Kidney (tissue), 14 donors: ENCODE results near the gene GATD1. TPM values are rescaled to one million over a fixed set of nuclear protein-coding genes. Genes with fewer than 3 reads are reported as not detected.
A peak's percentile ranks its signal among the peaks of the same experiment; 100 is the strongest.

Source experiments
- DNase-seq, 5 donors: peaks; one replicate each; pipeline ENCODE4 v3.0.0-alpha.2; 2013 to 2020
- FAIRE-seq: peaks from 2 replicates; lab custom pipeline; 2012; peaks lifted over from hg19 to GRCh38; lab: Jason Lieb, UNC
- H3K27ac ChIP-seq, 2 donors: one replicate each; pipeline ENCODE4 v1.7.0; 2013; ENCODE audit warnings: low read depth in 2 of 2, low read length in 2 of 2, inconsistent platforms in 1 of 2
- H3K27me3 ChIP-seq: one replicate; pipeline ENCODE4 v1.7.1; 2013; ENCODE audit warnings: low read length, inconsistent platforms; ENCODE audit not compliant: control insufficient read depth, insufficient read depth
- H3K36me3 ChIP-seq, 3 donors: one replicate each; pipeline versions ENCODE4 v1.7.0 to v1.7.1; 2013; ENCODE audit warnings: low read length in 3 of 3, control low read depth in 1 of 3, inconsistent platforms in 1 of 3; ENCODE audit not compliant: insufficient read depth in 3 of 3, control insufficient read depth in 2 of 3
- H3K4me1 ChIP-seq, 3 donors: one replicate each; pipeline versions ENCODE4 v1.7.0 to v1.7.1; 2013; ENCODE audit warnings: low read length in 3 of 3, inconsistent platforms in 1 of 3, low read depth in 1 of 3; ENCODE audit not compliant: control insufficient read depth in 2 of 3, insufficient read depth in 2 of 3
- H3K4me3 ChIP-seq, 3 donors: one replicate each; pipeline versions ENCODE4 v1.7.0 to v1.8.1; 2013; ENCODE audit warnings: low read length in 3 of 3, control low read depth in 1 of 3, inconsistent platforms in 1 of 3
- H3K9ac ChIP-seq, 3 donors: one replicate each; pipeline versions ENCODE4 v1.7.0 to v1.7.1; 2013; ENCODE audit warnings: low read length in 3 of 3, control low read depth in 1 of 3, inconsistent platforms in 1 of 3
- H3K9me3 ChIP-seq, 3 donors: one replicate each; pipeline versions ENCODE4 v1.7.0 to v1.7.1; 2013; ENCODE audit warnings: low read length in 3 of 3, control low read depth in 1 of 3, inconsistent platforms in 1 of 3; ENCODE audit not compliant: control insufficient read depth in 2 of 3, insufficient read depth in 1 of 3
- intact Hi-C: fragments of 100-400 bp; cut with DNase I; formaldehyde crosslinking; loops from one replicate; pipeline ENCODE4 v1.11.1; 2022
- polyA plus RNA-seq: library from polyadenylated mRNA; stranded (reverse); fragments of 350-450 nt; fragmentation: Illumina TruSeq; extraction: RNeasy Lipid Tissue Mini Kit (QIAGEN cat#74804); gene quantifications from one replicate; pipeline ENCODE4 v1.2.3, GENCODE V29; 2014; ENCODE audit warnings: low read depth, low replicate concordance; ENCODE audit not compliant: insufficient read depth
- total RNA-seq: library from RNA; stranded (reverse); fragmentation: NEBNext Ultra II Directional; extraction: Animal tissue kit (Norgen Biotek cat#: 25700); gene quantifications from one replicate; pipeline ENCODE4 v1.2.1, GENCODE V29; 2021
- TF ChIP-seq, protein P1 (sequence below): IDR thresholded peaks from 3 replicates; pipeline ENCODE4 v1.5.1; 2012; ENCODE audit warnings: mild to moderate bottlenecking, moderate library complexity, borderline replicate concordance; ENCODE audit not compliant: insufficient read depth; ENCODE audit errors: extremely low read depth
- donor health status: control.
- donor health status: control.
- donor health status: control.
- donor health status: control.
- donor health status: control.
- donor health status: DM: yes; HTN: yes; CAD: no.
- donor health status: Normal renal cell carcinoma (clear cell type).

Gene GATD1
- total and polyA plus RNA-seq, 2 donors from 2014 or later, result 38.3 to 66.2 TPM

DNA sequence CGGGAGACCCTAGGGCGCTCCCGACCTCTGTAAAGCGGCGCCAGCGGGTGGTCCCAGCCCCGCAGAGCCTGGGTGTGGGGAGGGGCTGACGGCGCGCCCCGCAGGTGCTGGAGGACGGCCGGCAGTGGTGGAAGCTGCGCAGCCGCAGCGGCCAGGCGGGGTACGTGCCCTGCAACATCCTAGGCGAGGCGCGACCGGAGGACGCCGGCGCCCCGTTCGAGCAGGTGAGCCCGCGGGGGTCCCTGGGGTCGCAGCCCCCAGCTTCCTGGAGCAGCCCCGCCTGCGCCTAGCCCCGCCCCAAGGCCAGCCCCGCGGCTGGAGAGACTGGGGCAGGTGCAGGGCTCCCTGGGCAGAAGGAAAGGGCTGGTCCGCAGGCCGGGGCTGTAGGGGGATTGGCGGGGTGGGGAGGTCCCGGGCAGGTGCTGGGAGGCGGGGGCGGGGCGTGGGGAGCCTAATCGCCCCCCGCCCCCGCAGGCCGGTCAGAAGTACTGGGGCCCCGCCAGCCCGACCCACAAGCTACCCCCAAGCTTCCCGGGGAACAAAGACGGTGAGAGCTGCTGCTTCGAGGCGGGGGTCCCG is 51.6 kb downstream of the GATD1 start:
- Histone ChIP-seq H3K27me3 (no peaks in the 10 kb centered on the region), H3K4me1 (peaks cover 0 to 5% (median 0%) of the 10 kb centered on the region in 3 donors), H3K9me3 (no peaks in the 10 kb centered on the region), H3K4me3 (no peak overlapping the region), H3K27ac (no peak overlapping the region), H3K36me3 (peaks cover 0 to 12% (median 0%) of the 10 kb centered on the region in 3 donors), H3K9ac (no peak overlapping the region)
- FAIRE-seq, result no peak
- peak in 1 of 5 donors; percentile 83 for DNase-seq
- TF ChIP-seq, protein P1, sequence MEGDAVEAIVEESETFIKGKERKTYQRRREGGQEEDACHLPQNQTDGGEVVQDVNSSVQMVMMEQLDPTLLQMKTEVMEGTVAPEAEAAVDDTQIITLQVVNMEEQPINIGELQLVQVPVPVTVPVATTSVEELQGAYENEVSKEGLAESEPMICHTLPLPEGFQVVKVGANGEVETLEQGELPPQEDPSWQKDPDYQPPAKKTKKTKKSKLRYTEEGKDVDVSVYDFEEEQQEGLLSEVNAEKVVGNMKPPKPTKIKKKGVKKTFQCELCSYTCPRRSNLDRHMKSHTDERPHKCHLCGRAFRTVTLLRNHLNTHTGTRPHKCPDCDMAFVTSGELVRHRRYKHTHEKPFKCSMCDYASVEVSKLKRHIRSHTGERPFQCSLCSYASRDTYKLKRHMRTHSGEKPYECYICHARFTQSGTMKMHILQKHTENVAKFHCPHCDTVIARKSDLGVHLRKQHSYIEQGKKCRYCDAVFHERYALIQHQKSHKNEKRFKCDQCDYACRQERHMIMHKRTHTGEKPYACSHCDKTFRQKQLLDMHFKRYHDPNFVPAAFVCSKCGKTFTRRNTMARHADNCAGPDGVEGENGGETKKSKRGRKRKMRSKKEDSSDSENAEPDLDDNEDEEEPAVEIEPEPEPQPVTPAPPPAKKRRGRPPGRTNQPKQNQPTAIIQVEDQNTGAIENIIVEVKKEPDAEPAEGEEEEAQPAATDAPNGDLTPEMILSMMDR, result no peak
- intact Hi-C loops, result loop anchor here (10.0 kb wide), 1 partner anchor 171 kb away; no protein-coding TSS in a partner anchor

DNA sequence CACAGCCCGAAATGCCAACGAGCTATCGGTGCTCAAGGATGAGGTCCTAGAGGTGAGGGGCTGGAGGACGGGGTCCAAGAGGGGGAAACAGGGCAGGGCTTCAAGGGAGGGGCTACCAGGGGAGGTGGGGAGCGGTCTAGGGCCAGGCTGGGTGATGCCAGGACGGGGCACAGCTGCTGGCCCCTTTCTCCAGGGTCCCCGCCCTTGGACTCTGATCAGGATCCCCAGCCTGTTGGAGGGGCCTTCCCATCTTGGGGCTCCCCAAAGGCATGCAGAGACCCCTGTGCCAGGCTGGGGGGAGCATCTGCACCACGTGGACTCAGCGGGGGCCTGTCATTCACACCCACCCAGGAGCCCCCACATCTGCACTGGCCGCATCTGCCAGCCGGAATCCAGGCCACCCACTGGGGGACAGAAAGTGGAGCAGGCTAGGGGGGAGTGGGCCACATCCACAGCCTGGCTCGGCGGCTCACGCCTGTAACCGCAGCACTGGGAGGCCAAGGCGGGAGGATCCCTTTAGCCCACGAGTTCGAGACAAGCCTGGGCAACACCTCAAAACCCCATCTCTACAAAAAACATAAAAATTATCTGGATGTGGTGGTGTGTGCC is 52.4 kb downstream of the GATD1 start:
- TF ChIP-seq, protein P1, result no peak
- Histone ChIP-seq H3K27ac (no peak overlapping the region), H3K4me3 (no peak overlapping the region), H3K9ac (no peak overlapping the region), H3K36me3 (peaks cover 0 to 12% (median 0%) of the 10 kb centered on the region in 3 donors), H3K27me3 (no peaks in the 10 kb centered on the region), H3K4me1 (peaks cover 0 to 5% (median 0%) of the 10 kb centered on the region in 3 donors), H3K9me3 (no peaks in the 10 kb centered on the region)
- FAIRE-seq (no peak), DNase-seq (peak in 2 of 5 donors; percentile 57 to 73)
- intact Hi-C loops, result loop anchor here (10.0 kb wide), 1 partner anchor 170 kb away; no protein-coding TSS in a partner anchor

DNA sequence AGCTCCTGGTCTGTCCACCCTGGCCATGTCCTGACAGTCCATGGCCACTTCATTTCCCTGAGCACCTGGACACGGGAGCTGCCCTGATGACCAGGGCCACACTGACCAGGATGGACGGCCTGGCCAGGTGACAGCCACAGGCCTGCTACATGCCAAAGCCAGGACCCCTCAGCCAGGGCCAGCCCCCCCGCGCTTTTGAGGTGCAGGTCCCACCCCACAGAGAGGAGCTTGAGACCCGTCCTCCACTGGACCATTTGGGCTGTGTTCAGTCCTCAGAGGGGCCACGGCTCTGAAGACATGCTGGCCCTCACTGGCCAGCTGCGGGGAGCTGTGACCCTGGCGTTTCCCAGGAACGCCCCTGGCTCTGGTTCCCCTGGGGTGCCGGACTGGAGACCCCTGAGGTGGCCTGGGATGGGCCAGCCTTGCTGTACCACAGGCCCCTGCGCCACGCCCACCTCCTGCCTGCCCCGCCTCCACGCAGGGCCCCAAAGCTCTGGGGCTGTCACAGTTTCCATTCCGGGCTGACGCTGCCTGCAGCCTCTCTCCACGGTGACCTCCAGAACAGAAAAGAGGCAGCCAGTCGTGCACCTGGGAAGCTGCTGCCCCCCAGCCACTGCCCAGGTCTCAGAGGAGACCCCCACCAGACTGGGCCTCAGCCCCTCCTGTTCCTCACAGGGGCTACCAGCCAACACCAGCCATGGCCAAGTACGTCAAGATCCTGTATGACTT is 53.1 kb downstream of the GATD1 start:
- intact Hi-C loops, result loop anchor here (10.0 kb wide), 1 partner anchor 169 kb away; no protein-coding TSS in a partner anchor

More for the DNA sequence above, 53.1 kb downstream of the GATD1 start:
- DNase-seq, result peak in 2 of 5 donors; percentile 64 to 81
- H3K27ac ChIP-seq, result no peak overlapping the region
- H3K9me3 ChIP-seq, result no peaks in the 10 kb centered on the region
- FAIRE-seq, result no peak
- TF ChIP-seq, protein P1, result no peak
- peaks cover 0 to 10% (median 0%) of the 10 kb centered on the region in 3 donors for H3K4me1 ChIP-seq
- H3K36me3 ChIP-seq, result peaks cover 0 to 12% (median 0%) of the 10 kb centered on the region in 3 donors
- no peaks in the 10 kb centered on the region for H3K27me3 ChIP-seq
- no peak overlapping the region for H3K4me3 ChIP-seq
- no peak overlapping the region for H3K9ac ChIP-seq
